HepG2 (cell line): ENCODE data around the gene NUCB1. TPM values are rescaled to one million over a fixed set of nuclear protein-coding genes. Genes with fewer than 3 reads are reported as not detected.
A peak's percentile ranks its signal among the peaks of the same experiment; 100 is the strongest.

ENCODE experiments used
- ELF4 ChIP-seq: sonication (generic); formaldehyde crosslinking; IDR thresholded peaks from 2 replicates; pipeline ENCODE4 v1.5.0; 2020; ENCODE audit warnings: missing genetic modification reagents, mild to moderate bottlenecking, moderate library complexity, borderline replicate concordance
- GFI1 ChIP-seq: sonication (generic); formaldehyde crosslinking; IDR thresholded peaks from 2 replicates; pipeline ENCODE4 v1.5.0; 2020; ENCODE audit warnings: missing genetic modification reagents, mild to moderate bottlenecking, borderline replicate concordance
- HIVEP1 ChIP-seq: sonication (generic); formaldehyde crosslinking; IDR thresholded peaks from 2 replicates; pipeline ENCODE4 v1.4.0; 2020; ENCODE audit warnings: mild to moderate bottlenecking, missing genetic modification reagents
- HNRNPL ChIP-seq: fragments of 200-400 bp; formaldehyde crosslinking; IDR thresholded peaks from 2 replicates; pipeline ENCODE4 v1.6.1; 2017; ENCODE audit warnings: mild to moderate bottlenecking, low read depth, low read length
- HOXA7 ChIP-seq: sonication (generic); formaldehyde crosslinking; IDR thresholded peaks from 2 replicates; pipeline ENCODE4 v1.8.1; 2022; ENCODE audit warnings: mild to moderate bottlenecking, missing genetic modification reagents, moderate library complexity
- KDM5A ChIP-seq: fragments of 200-600 bp; sonication (generic); IDR thresholded peaks from 2 replicates; pipeline ENCODE4 v1.7.0; 2018; ENCODE audit warnings: antibody characterized with exemption, mild to moderate bottlenecking, low read length, borderline replicate concordance
- LCORL ChIP-seq, 2 experiments: fragments of 450-650 bp in 1 of 2; sonication (generic) in 1 of 2; formaldehyde crosslinking in 1 of 2; IDR thresholded peaks; 2 replicates each; pipeline versions ENCODE4 v1.5.0 to v1.6.1; 2017 to 2020; ENCODE audit warnings: antibody characterized with exemption in 1 of 2, missing genetic modification reagents in 1 of 2
- MAZ ChIP-seq, 2 experiments: sonication (generic) in 1 of 2; formaldehyde crosslinking in 1 of 2; IDR thresholded peaks; 2 replicates each; pipeline versions ENCODE4 v1.5.0 to v1.6.1; 2012 to 2020; ENCODE audit warnings: low read depth in 2 of 2, mild to moderate bottlenecking in 2 of 2, borderline replicate concordance in 1 of 2, improper control_type of control experiment in 1 of 2, low read length in 1 of 2, missing genetic modification reagents in 1 of 2, moderate library complexity in 1 of 2
- MIXL1 ChIP-seq: IDR thresholded peaks from 2 replicates; pipeline ENCODE4 v1.6.1; 2016
- MTA3 ChIP-seq: sonication (generic); formaldehyde crosslinking; IDR thresholded peaks from 2 replicates; pipeline ENCODE4 v1.4.0; 2020; ENCODE audit warnings: missing genetic modification reagents
- NFE2L1 ChIP-seq: sonication (generic); formaldehyde crosslinking; IDR thresholded peaks from 2 replicates; pipeline ENCODE4 v1.4.0; 2020; ENCODE audit warnings: missing genetic modification reagents, mild to moderate bottlenecking, borderline replicate concordance
- PHF5A ChIP-seq: IDR thresholded peaks from one replicate; pipeline ENCODE4 v1.6.1; 2018; ENCODE audit warnings: low read depth, missing genetic modification reagents; ENCODE audit not compliant: unreplicated experiment
- SAP130 ChIP-seq: IDR thresholded peaks from 2 replicates; pipeline ENCODE4 v1.6.1; 2016; ENCODE audit warnings: low read depth
- SOX6 ChIP-seq, 2 experiments: fragments of 450-650 bp in 1 of 2; sonication (generic) in 1 of 2; formaldehyde crosslinking in 1 of 2; IDR thresholded peaks; 2 replicates each; pipeline versions ENCODE4 v1.4.0 to v1.6.1; 2017 to 2020; ENCODE audit warnings: antibody characterized with exemption in 1 of 2, mild to moderate bottlenecking in 1 of 2, missing genetic modification reagents in 1 of 2
- ZBTB7B ChIP-seq: sonication (generic); formaldehyde crosslinking; IDR thresholded peaks from 2 replicates; pipeline ENCODE4 v1.4.0; 2020; ENCODE audit warnings: missing genetic modification reagents
- ZFP36 ChIP-seq: fragments of 150-350 bp; IDR thresholded peaks from 2 replicates; pipeline ENCODE4 v1.6.1; 2018; ENCODE audit warnings: borderline replicate concordance, low read length, low read depth; ENCODE audit not compliant: partially characterized antibody
- ZMYM3 ChIP-seq: sonication (generic); formaldehyde crosslinking; IDR thresholded peaks from 2 replicates; pipeline ENCODE4 v1.5.1; 2020; ENCODE audit warnings: mild to moderate bottlenecking, missing genetic modification reagents
- ZNF331 ChIP-seq: sonication (generic); formaldehyde crosslinking; IDR thresholded peaks from 2 replicates; pipeline ENCODE4 v1.4.0; 2020; ENCODE audit warnings: missing genetic modification reagents
- polyA plus RNA-seq, 8 experiments: library from polyadenylated mRNA; depleted of rRNA in 3 of 8; stranded (reverse) in 7 of 8; unstranded in 1 of 8; fragments of >200 nt; fragmentation: Illumina TruSeq in 4 of 8; extraction: Trizol in 4 of 8; gene quantifications; 2 replicates each; pipeline versions ENCODE4 v1.2.1 to v1.2.3, GENCODE V29; 2011 to 2016; ENCODE audit warnings: low read depth in 4 of 8, missing spikeins in 1 of 8, mixed read lengths in 1 of 8; ENCODE audit not compliant: insufficient read depth in 1 of 8
- total RNA-seq, 5 experiments: library from RNA; depleted of rRNA; stranded (reverse); fragments of >200 nt; fragmentation: Illumina TruSeq; extraction: Trizol; gene quantifications; 2 replicates each; pipeline ENCODE4 v1.2.3, GENCODE V29; 2016; ENCODE audit warnings: low read depth in 1 of 5
- TF ChIP-seq, protein P1 (sequence below): IDR thresholded peaks from 2 replicates; pipeline ENCODE4 v1.6.1; 2016; ENCODE audit warnings: mild to moderate bottlenecking
- TF ChIP-seq, protein P2 (sequence below): sonication (generic); formaldehyde crosslinking; conservative IDR thresholded peaks from 2 replicates; pipeline ENCODE4 v1.8.0; 2022; ENCODE audit warnings: mild to moderate bottlenecking, moderate library complexity, missing genetic modification reagents
- TF ChIP-seq, protein P3 (sequence below): sonication (generic); formaldehyde crosslinking; IDR thresholded peaks from 2 replicates; pipeline ENCODE4 v1.8.1; 2023; ENCODE audit warnings: mild to moderate bottlenecking, moderate library complexity, missing genetic modification reagents
- TF ChIP-seq, protein P4 (sequence below): IDR thresholded peaks from 2 replicates; pipeline ENCODE4 v1.6.1; 2012; ENCODE audit warnings: low read length, improper control_type of control experiment

The NUCB1 gene
- total and polyA plus RNA-seq, 2 of the 13 experiments (the other 11 are each of a cell fraction or from before 2014, with no cell fraction given): 82.3 to 106 TPM

DNA sequence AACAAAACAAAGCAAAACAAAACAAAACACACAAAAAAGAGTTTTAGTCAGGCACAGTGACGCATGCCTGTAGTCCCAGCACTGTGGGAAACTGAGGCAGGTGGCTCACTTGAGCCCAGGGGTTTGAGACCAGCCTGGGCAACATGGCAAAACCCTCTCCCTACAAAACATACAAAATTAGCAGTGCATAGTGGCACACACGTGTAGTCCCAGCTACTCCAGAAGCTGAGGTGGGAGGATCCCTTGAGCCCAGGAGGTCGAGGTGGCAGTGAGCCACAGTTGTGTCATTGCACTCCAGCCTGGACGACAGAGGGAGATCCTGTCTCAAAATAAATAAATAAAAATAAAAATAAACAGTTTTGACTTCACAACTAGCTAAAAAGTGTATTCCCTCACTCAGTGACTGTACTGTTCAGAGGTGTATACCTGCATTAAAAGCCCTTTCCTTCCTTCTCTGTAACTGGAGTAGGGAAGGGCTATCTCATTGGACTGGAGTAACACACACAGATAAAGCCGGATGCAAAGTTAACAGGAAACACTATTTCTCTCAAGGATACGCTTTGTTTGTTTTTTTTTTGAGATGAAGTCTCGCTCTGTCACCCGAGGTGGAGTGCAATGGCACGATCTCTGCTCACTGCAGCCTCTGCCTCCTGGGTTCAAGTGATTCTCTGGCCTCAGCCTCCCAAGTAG, 50.9 kb downstream of the NUCB1 start (continued):
- no peak for TF ChIP-seq SOX6 (IDR thresholded peaks at IDR 0.05)
- TF ChIP-seq SOX6 (CRISPR knock-in tag; IDR thresholded peaks at IDR 0.05): no peak
- peak; percentile 89 for TF ChIP-seq ZMYM3 (CRISPR knock-in tag)
- TF ChIP-seq, protein P1, sequence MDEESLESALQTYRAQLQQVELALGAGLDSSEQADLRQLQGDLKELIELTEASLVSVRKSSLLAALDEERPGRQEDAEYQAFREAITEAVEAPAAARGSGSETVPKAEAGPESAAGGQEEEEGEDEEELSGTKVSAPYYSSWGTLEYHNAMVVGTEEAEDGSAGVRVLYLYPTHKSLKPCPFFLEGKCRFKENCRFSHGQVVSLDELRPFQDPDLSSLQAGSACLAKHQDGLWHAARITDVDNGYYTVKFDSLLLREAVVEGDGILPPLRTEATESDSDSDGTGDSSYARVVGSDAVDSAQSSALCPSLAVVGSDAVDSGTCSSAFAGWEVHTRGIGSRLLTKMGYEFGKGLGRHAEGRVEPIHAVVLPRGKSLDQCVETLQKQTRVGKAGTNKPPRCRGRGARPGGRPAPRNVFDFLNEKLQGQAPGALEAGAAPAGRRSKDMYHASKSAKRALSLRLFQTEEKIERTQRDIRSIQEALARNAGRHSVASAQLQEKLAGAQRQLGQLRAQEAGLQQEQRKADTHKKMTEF (CRISPR knock-in tag): no peak
- no peak for TF ChIP-seq KDM5A
- TF ChIP-seq, protein P2, sequence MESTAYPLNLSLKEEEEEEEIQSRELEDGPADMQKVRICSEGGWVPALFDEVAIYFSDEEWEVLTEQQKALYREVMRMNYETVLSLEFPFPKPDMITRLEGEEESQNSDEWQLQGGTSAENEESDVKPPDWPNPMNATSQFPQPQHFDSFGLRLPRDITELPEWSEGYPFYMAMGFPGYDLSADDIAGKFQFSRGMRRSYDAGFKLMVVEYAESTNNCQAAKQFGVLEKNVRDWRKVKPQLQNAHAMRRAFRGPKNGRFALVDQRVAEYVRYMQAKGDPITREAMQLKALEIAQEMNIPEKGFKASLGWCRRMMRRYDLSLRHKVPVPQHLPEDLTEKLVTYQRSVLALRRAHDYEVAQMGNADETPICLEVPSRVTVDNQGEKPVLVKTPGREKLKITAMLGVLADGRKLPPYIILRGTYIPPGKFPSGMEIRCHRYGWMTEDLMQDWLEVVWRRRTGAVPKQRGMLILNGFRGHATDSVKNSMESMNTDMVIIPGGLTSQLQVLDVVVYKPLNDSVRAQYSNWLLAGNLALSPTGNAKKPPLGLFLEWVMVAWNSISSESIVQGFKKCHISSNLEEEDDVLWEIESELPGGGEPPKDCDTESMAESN (CRISPR knock-in tag): no peak
- TF ChIP-seq, protein P3, sequence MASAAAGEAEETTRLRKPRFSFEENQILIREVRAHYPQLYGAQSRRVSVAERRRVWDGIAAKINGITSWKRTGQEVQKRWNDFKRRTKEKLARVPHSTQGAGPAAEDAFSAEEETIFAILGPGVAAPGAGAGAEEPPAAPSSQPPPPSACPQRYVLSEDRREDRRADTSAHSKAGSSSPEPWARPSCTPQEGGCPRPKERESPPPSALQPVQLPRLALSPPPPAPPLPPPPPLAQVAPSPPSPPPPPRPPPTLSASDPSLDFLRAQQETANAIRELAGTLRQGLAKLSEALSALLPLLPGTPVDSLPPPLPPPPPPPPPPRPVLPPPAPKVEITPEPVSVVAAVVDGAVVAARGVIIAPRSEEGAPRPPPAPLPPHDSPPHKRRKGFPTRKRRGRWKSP (CRISPR knock-in tag): no peak
- TF ChIP-seq HOXA7: no peak
- peak; percentile 30; the same call in 1 of the 2 replicates for TF ChIP-seq MIXL1 (CRISPR knock-in tag)
- TF ChIP-seq PHF5A (CRISPR knock-in tag): no peak
- TF ChIP-seq ZFP36: no peak
- no peak for TF ChIP-seq ZBTB7B (CRISPR knock-in tag)
- TF ChIP-seq SAP130 (CRISPR knock-in tag): 0 out of 2 replicates have a peak, but pooled peaks have one; percentile 39
- TF ChIP-seq HNRNPL: no peak
- no peak for TF ChIP-seq ZNF331
- no peak for TF ChIP-seq GFI1 (CRISPR knock-in tag)
- no peak for TF ChIP-seq LCORL (IDR thresholded peaks at IDR 0.05)
- TF ChIP-seq LCORL (CRISPR knock-in tag; IDR thresholded peaks at IDR 0.05): 0 out of 2 replicates have a peak, but pooled peaks have one; percentile 36
- no peak for TF ChIP-seq MTA3 (CRISPR knock-in tag)
- no peak for TF ChIP-seq HIVEP1 (CRISPR knock-in tag)
- no peak for TF ChIP-seq ELF4 (CRISPR knock-in tag)
- no peak for TF ChIP-seq MAZ (IDR thresholded peaks at IDR 0.05; ENCODE audit: borderline replicate concordance, low read depth, low read length)
- no peak for TF ChIP-seq MAZ (CRISPR knock-in tag; IDR thresholded peaks at IDR 0.05; ENCODE audit: low read depth)
- no peak for TF ChIP-seq NFE2L1 (CRISPR knock-in tag)
- TF ChIP-seq, protein P4, sequence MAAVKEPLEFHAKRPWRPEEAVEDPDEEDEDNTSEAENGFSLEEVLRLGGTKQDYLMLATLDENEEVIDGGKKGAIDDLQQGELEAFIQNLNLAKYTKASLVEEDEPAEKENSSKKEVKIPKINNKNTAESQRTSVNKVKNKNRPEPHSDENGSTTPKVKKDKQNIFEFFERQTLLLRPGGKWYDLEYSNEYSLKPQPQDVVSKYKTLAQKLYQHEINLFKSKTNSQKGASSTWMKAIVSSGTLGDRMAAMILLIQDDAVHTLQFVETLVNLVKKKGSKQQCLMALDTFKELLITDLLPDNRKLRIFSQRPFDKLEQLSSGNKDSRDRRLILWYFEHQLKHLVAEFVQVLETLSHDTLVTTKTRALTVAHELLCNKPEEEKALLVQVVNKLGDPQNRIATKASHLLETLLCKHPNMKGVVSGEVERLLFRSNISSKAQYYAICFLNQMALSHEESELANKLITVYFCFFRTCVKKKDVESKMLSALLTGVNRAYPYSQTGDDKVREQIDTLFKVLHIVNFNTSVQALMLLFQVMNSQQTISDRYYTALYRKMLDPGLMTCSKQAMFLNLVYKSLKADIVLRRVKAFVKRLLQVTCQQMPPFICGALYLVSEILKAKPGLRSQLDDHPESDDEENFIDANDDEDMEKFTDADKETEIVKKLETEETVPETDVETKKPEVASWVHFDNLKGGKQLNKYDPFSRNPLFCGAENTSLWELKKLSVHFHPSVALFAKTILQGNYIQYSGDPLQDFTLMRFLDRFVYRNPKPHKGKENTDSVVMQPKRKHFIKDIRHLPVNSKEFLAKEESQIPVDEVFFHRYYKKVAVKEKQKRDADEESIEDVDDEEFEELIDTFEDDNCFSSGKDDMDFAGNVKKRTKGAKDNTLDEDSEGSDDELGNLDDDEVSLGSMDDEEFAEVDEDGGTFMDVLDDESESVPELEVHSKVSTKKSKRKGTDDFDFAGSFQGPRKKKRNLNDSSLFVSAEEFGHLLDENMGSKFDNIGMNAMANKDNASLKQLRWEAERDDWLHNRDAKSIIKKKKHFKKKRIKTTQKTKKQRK: no peak
